LNCaP clone FGC (cell line): ENCODE results near the gene GMNC.
"Not testable (repeated sequence)": the region's sequence is repeated elsewhere in the genome, so short reads cannot be mapped to it uniquely, and the experiment has no call there.

Experiments used
- DNase-seq: peaks from one replicate; pipeline ENCODE4 v3.0.0-alpha.2; 2011; ENCODE audit warnings: low read depth
- H3K4me3 ChIP-seq: 2 replicates; pipeline ENCODE4 v1.5.1; 2011; ENCODE audit warnings: mild to moderate bottlenecking, low read depth, low read length, control low read depth
- TF ChIP-seq, protein P1 (sequence below): IDR thresholded peaks from 2 replicates; pipeline ENCODE4 v1.5.1; 2012; ENCODE audit warnings: mild to moderate bottlenecking; ENCODE audit not compliant: control insufficient read depth, insufficient read depth; ENCODE audit errors: extremely low read depth

The GMNC gene

GRCh38 chr3:190886945-190887344 is 24.5 kb upstream of the GMNC start:
- H3K4me3 ChIP-seq: no peak overlapping the region
- TF ChIP-seq, protein P1, sequence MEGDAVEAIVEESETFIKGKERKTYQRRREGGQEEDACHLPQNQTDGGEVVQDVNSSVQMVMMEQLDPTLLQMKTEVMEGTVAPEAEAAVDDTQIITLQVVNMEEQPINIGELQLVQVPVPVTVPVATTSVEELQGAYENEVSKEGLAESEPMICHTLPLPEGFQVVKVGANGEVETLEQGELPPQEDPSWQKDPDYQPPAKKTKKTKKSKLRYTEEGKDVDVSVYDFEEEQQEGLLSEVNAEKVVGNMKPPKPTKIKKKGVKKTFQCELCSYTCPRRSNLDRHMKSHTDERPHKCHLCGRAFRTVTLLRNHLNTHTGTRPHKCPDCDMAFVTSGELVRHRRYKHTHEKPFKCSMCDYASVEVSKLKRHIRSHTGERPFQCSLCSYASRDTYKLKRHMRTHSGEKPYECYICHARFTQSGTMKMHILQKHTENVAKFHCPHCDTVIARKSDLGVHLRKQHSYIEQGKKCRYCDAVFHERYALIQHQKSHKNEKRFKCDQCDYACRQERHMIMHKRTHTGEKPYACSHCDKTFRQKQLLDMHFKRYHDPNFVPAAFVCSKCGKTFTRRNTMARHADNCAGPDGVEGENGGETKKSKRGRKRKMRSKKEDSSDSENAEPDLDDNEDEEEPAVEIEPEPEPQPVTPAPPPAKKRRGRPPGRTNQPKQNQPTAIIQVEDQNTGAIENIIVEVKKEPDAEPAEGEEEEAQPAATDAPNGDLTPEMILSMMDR: no peak
- DNase-seq: no peak

GRCh38 chr3:190883973-190884832 is 21.7 kb upstream of the GMNC start:
- H3K4me3 ChIP-seq: no peak overlapping the region
- TF ChIP-seq, protein P1: peak; percentile 89
- peak; percentile 35 for DNase-seq

DNA sequence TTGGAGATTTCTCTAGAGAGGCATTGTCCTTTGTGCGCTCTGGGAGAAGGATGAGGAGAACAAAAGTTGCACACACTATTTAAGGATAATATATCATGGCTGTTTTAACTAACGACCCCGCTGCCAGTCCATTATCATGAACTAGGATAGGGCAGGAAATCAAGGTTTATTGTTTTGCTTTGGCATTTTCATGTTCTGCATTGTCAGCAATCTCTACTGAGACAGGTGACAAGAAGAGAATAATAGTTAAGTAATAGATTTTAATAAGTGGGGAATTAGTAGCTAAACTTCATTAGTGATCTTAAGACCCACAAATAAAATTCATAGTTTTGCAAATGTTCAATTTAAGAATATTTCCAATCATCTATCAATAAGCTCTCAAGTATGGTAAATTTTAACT is 20.6 kb upstream of the GMNC start:
- no peak overlapping the region for H3K4me3 ChIP-seq
- no peak for DNase-seq
- TF ChIP-seq, protein P1: no peak

DNA sequence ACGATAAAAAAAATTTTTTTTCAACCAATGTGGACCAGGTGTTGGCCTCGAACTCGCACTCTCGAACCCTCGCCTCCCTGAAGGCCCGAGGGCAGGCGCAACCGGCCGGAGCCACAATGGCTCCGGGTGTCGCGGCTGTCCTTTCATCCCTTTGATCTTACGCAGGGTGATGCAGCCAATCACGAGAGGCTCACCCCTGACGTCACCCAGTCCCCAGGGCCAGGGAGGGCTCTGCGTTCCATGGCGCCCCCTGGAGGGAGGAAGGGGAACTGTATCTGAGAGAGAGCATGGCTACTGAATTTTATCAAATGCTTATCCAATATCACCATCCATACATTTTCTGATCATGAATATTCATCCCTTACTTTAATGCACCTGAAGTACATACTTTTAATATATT is 15.4 kb upstream of the GMNC start:
- TF ChIP-seq, protein P1: peak; percentile 33; the same call in 1 of the 2 replicates
- no peak overlapping the region for H3K4me3 ChIP-seq

GRCh38 chr3:190876433-190876832 is 13.9 kb upstream of the GMNC start:
- not testable (repeated sequence) for H3K4me3 ChIP-seq

More for the DNA sequence above, 15.4 kb upstream of the GMNC start:
- DNase-seq: no peak

DNA sequence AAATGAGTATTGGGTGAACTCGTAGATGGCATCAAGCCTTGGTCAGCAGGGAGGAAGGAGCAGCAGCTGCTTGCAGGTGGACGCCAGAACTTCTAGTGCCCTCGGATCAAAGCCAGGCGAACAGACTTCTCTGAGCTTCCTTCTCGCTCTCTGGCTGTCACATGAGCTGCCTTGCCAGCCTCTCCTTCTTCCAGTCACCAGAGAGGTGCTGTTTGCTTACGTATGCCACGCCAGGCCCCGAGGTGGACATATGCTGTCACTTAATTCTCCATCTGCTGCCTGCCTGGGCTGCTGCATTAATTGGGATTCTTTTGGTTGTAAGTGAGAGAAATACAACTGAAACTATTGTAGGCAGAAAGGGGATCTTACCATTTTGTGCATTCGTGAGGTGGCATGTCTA is 12.6 kb upstream of the GMNC start:
- DNase-seq, H3K4me3 ChIP-seq: not testable (repeated sequence)

More at GRCh38 chr3:190876433-190876832, 13.9 kb upstream of the GMNC start:
- DNase-seq: not testable (repeated sequence)

DNA sequence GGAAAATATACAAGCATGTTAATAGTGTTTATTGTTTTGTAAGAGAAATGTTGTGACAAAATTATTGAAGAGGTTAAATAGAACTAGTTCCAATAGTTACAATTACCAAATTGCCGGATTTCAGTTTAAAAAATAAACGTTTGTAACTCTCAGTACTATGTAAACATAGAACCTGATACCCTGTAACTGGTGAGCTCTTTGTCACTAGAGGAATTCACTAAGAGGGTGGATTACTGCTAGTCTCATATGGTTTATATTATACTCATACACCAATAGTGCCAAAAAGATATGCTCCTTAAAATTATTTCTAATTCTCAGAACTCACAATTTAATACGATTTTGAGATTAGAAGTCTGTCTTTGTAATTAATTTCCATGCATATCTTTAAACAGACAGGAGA is 7.6 kb upstream of the GMNC start:
- TF ChIP-seq, protein P1: no peak
- DNase-seq: no peak
- H3K4me3 ChIP-seq: no peak overlapping the region

DNA sequence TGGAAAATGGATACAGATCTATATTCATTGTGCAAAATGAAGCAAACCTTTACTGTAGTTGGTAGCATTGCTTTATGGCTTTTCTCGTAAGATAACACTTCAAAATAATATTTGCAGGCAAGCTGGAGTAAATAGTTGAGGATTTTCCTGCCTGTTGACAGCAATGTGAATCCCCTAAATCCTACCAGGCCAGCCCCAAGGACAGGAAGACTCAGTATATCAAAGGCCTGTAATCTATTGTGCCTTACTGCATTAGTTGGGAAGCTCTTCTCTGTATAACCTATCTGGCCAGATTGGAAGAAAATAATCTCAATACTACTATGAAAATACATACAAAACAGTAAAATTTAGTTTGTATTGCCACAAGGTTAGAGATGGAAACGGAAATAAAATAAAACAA is 4.6 kb upstream of the GMNC start:
- no peak for DNase-seq
- TF ChIP-seq, protein P1: no peak
- no peak overlapping the region for H3K4me3 ChIP-seq
